Liver (tissue), 3 donors: ENCODE results near the gene SLC9A4.

ENCODE experiments used
- EGR1 ChIP-seq, 2 donors: IDR thresholded peaks; 2 replicates each; pipeline ENCODE4 v1.6.1; 2016 to 2018; ENCODE audit warnings: antibody characterized with exemption in 2 of 2, low read depth in 2 of 2
- GABPA ChIP-seq, 2 donors: IDR thresholded peaks in 1 of 2; conservative IDR thresholded peaks in 1 of 2; 2 replicates each; pipeline ENCODE4 v1.6.1; 2016; ENCODE audit warnings: antibody characterized with exemption in 2 of 2, mild to moderate bottlenecking in 1 of 2, moderate library complexity in 1 of 2
- HNF4A ChIP-seq, 2 donors: conservative IDR thresholded peaks; 2 replicates each; pipeline ENCODE4 v1.6.1; 2016; ENCODE audit warnings: antibody characterized with exemption in 2 of 2, mild to moderate bottlenecking in 2 of 2
- RAD21 ChIP-seq, 2 donors: IDR thresholded peaks; 2 replicates each; pipeline ENCODE4 v1.6.1; 2016; ENCODE audit warnings: antibody characterized with exemption in 2 of 2, mild to moderate bottlenecking in 2 of 2
- RXRA ChIP-seq, 2 donors: IDR thresholded peaks; 2 replicates each; pipeline ENCODE4 v1.6.1; 2017 to 2018; ENCODE audit warnings: antibody characterized with exemption in 2 of 2, mild to moderate bottlenecking in 1 of 2
- SP1 ChIP-seq: IDR thresholded peaks from 2 replicates; pipeline ENCODE4 v1.6.1; 2018; ENCODE audit warnings: antibody characterized with exemption, mild to moderate bottlenecking
- TAF1 ChIP-seq: conservative IDR thresholded peaks from 2 replicates; pipeline ENCODE4 v1.6.1; 2016; ENCODE audit warnings: antibody characterized with exemption, mild to moderate bottlenecking
- YY1 ChIP-seq: IDR thresholded peaks from 2 replicates; pipeline ENCODE4 v1.6.1; 2016; ENCODE audit warnings: antibody characterized with exemption, mild to moderate bottlenecking
- TF ChIP-seq, protein P1 (sequence below): fragments of 150-350 bp; IDR thresholded peaks from 2 replicates; pipeline ENCODE4 v1.5.1; 2017; ENCODE audit warnings: improper control_type of control experiment, low read depth, low read length; ENCODE audit not compliant: missing input control
- TF ChIP-seq, protein P2 (sequence below): IDR thresholded peaks from 2 replicates; pipeline ENCODE4 v1.6.1; 2016; ENCODE audit warnings: antibody characterized with exemption
- TF ChIP-seq, protein P3 (sequence below): IDR thresholded peaks from 2 replicates; pipeline ENCODE4 v1.6.1; 2016; ENCODE audit warnings: antibody characterized with exemption
- donor health status: healthy.
- donor health status: healthy.

DNA sequence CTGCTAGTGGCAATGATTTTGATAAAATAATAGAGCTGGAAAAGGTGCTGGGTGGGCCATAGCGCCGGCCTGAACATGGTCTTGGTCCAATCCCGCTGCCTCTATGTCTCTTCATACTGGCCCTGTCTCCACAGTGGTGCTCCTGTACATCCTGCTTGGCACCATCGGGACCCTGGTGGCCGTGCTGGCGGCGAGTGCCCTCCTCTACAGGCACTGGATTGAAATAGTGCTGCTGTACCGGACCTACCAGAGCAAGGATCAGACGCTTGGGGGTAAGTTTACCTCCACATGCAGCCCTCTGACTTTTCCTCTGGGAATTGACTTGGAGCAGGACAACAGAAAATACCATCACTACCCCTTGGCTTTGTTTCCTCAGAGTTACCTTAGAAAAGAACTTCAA lies 26.1 kb upstream of the SLC9A4 start:
- TF ChIP-seq, protein P1, sequence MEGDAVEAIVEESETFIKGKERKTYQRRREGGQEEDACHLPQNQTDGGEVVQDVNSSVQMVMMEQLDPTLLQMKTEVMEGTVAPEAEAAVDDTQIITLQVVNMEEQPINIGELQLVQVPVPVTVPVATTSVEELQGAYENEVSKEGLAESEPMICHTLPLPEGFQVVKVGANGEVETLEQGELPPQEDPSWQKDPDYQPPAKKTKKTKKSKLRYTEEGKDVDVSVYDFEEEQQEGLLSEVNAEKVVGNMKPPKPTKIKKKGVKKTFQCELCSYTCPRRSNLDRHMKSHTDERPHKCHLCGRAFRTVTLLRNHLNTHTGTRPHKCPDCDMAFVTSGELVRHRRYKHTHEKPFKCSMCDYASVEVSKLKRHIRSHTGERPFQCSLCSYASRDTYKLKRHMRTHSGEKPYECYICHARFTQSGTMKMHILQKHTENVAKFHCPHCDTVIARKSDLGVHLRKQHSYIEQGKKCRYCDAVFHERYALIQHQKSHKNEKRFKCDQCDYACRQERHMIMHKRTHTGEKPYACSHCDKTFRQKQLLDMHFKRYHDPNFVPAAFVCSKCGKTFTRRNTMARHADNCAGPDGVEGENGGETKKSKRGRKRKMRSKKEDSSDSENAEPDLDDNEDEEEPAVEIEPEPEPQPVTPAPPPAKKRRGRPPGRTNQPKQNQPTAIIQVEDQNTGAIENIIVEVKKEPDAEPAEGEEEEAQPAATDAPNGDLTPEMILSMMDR: no peak
- TF ChIP-seq YY1 (no peak), RXRA (IDR thresholded peaks at IDR 0.05) (no peak), SP1 (no peak), HNF4A (conservative IDR thresholded peaks at IDR 0.05) (no peak), RAD21 (IDR thresholded peaks at IDR 0.05) (no peak), TAF1 (no peak), EGR1 (IDR thresholded peaks at IDR 0.05; ENCODE audit: low read depth in 2 of 2) (no peak), GABPA (IDR thresholded peaks at IDR 0.05 in 1 of 2, conservative IDR thresholded peaks at IDR 0.05 in 1 of 2) (no peak)
- TF ChIP-seq, protein P2, sequence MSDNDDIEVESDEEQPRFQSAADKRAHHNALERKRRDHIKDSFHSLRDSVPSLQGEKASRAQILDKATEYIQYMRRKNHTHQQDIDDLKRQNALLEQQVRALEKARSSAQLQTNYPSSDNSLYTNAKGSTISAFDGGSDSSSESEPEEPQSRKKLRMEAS: no peak
- TF ChIP-seq, protein P3, sequence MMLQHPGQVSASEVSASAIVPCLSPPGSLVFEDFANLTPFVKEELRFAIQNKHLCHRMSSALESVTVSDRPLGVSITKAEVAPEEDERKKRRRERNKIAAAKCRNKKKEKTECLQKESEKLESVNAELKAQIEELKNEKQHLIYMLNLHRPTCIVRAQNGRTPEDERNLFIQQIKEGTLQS: no peak
